IMR-90 (cell line): ENCODE measurements around the gene TSEN15. TPM values are rescaled to one million over a fixed set of nuclear protein-coding genes. Genes with fewer than 3 reads are reported as not detected.

Experiments
- ATAC-seq: fragments of 200-7000 bp; cut with Tn5 transposase; 2 replicates; pipeline ENCODE4 v1.9.1; 2020; ENCODE audit warnings: low read depth, mild to moderate bottlenecking, moderate library complexity
- BruUV-seq: library from RNA; stranded (reverse); fragments of 400-500 nt; replicated peaks from 2 replicates; lab custom pipeline; 2021; lab: Mats Ljungman, UMichigan
- CTCF ChIA-PET: fragments of 300-600 bp; formaldehyde crosslinking; extraction: SDS; loops from one replicate; lab custom pipeline; 2021; ENCODE audit warnings: antibody characterized with exemption; lab: Yijun Ruan, JAX
- POLR2A ChIA-PET: fragments of 300-600 bp; sonication (Branson Sonifier 250); formaldehyde crosslinking; loops from one replicate; lab custom pipeline; 2022; ENCODE audit warnings: antibody characterized with exemption; ENCODE audit not compliant: unreplicated experiment; lab: Charles Lee
- DNase-seq: peaks from one replicate; pipeline ENCODE4 v3.0.0; 2013
- H2AFZ ChIP-seq: replicated peaks from 2 replicates; pipeline ENCODE3; 2013; ENCODE audit warnings: low read length, mild to moderate bottlenecking; ENCODE audit not compliant: poor library complexity
- H2AK5ac ChIP-seq: 2 replicates; pipeline ENCODE4 v1.6.1; 2013; ENCODE audit warnings: low read depth, low read length, inconsistent platforms
- H2AK9ac ChIP-seq: replicated peaks from 2 replicates; pipeline ENCODE3; 2013; ENCODE audit warnings: mild to moderate bottlenecking, low read depth, low read length, moderate library complexity; ENCODE audit not compliant: poor library complexity
- H2BK120ac ChIP-seq: 2 replicates; pipeline ENCODE4 v1.6.1; 2013; ENCODE audit warnings: low read depth, low read length, inconsistent platforms
- H2BK15ac ChIP-seq: 3 replicates; pipeline ENCODE4 v1.6.1; 2013; ENCODE audit warnings: low read depth, low read length, inconsistent platforms
- H2BK20ac ChIP-seq: 2 replicates; pipeline ENCODE4 v1.6.1; 2013; ENCODE audit warnings: low read depth, mild to moderate bottlenecking, inconsistent platforms, low read length, moderate library complexity
- H2BK5ac ChIP-seq: 2 replicates; pipeline ENCODE4 v1.6.1; 2013; ENCODE audit warnings: mild to moderate bottlenecking, low read depth, low read length, inconsistent platforms; ENCODE audit not compliant: poor library complexity, severe bottlenecking
- H3K14ac ChIP-seq: replicated peaks from 2 replicates; pipeline ENCODE4 v1.6.1; 2013; ENCODE audit warnings: low read depth, low read length, inconsistent platforms
- H3K18ac ChIP-seq: 2 replicates; pipeline ENCODE4 v1.6.1; 2013; ENCODE audit warnings: low read depth, low read length, control low read depth
- H3K23ac ChIP-seq: 2 replicates; pipeline ENCODE4 v1.6.1; 2013; ENCODE audit warnings: low read depth, low read length, inconsistent platforms
- H3K27ac ChIP-seq: 2 replicates; pipeline ENCODE4 v1.5.1; 2013; ENCODE audit warnings: mild to moderate bottlenecking, control low read depth, low read length; ENCODE audit not compliant: insufficient read depth
- H3K27me3 ChIP-seq: 2 replicates; pipeline ENCODE4 v1.6.1; 2013; ENCODE audit warnings: low read length; ENCODE audit not compliant: control insufficient read depth, insufficient read depth
- H3K36me3 ChIP-seq: 2 replicates; pipeline ENCODE4 v1.6.1; 2013; ENCODE audit warnings: low read length, mixed read lengths; ENCODE audit not compliant: control insufficient read depth, insufficient read depth
- H3K4ac ChIP-seq: 2 replicates; pipeline ENCODE4 v1.6.1; 2013; ENCODE audit warnings: low read depth, low read length, inconsistent platforms
- H3K4me1 ChIP-seq: 2 replicates; pipeline ENCODE4 v1.6.1; 2013; ENCODE audit warnings: low read length, mixed read lengths; ENCODE audit not compliant: control insufficient read depth, insufficient read depth
- H3K4me2 ChIP-seq: 2 replicates; pipeline ENCODE4 v1.6.1; 2013; ENCODE audit warnings: low read depth, mild to moderate bottlenecking, control low read depth, low read length, moderate library complexity
- H3K4me3 ChIP-seq: 2 replicates; pipeline ENCODE4 v1.5.1; 2013; ENCODE audit warnings: low read depth, mild to moderate bottlenecking, control low read depth, low read length, moderate library complexity; ENCODE audit not compliant: insufficient read depth
- H3K56ac ChIP-seq: 2 replicates; pipeline ENCODE4 v1.6.1; 2013; ENCODE audit warnings: low read length, inconsistent platforms; ENCODE audit not compliant: insufficient read depth; ENCODE audit errors: extremely low read depth
- H3K79me1 ChIP-seq, 2 experiments: 2 replicates each; pipeline ENCODE4 v1.6.1; 2013; ENCODE audit warnings: low read length in 2 of 2, inconsistent platforms in 1 of 2, low read depth in 1 of 2
- H3K9ac ChIP-seq: 2 replicates; pipeline ENCODE4 v1.6.1; 2013; ENCODE audit warnings: low read depth, low read length, control low read depth
- H3K9me1 ChIP-seq: 2 replicates; pipeline ENCODE4 v1.6.1; 2013; ENCODE audit warnings: low read length, inconsistent platforms; ENCODE audit not compliant: insufficient read depth
- H3K9me3 ChIP-seq: 2 replicates; pipeline ENCODE4 v1.6.1; 2013; ENCODE audit warnings: low read length; ENCODE audit not compliant: control insufficient read depth, insufficient read depth
- H4K20me1 ChIP-seq: 2 replicates; pipeline ENCODE4 v1.6.1; 2013; ENCODE audit warnings: low read length, inconsistent platforms; ENCODE audit not compliant: insufficient read depth
- H4K5ac ChIP-seq: 2 replicates; pipeline ENCODE4 v1.6.1; 2013; ENCODE audit warnings: mild to moderate bottlenecking, low read depth, low read length, control low read depth
- H4K8ac ChIP-seq, 2 experiments: 2 replicates each; pipeline ENCODE4 v1.6.1; 2013; ENCODE audit warnings: low read depth in 2 of 2, low read length in 2 of 2, control low read depth in 1 of 2, inconsistent platforms in 1 of 2
- H4K91ac ChIP-seq: 2 replicates; pipeline ENCODE4 v1.6.1; 2013; ENCODE audit warnings: low read depth, low read length, inconsistent platforms; ENCODE audit not compliant: insufficient read depth
- CEBPB ChIP-seq: IDR thresholded peaks from 2 replicates; pipeline ENCODE4 v1.6.1; 2012; ENCODE audit warnings: low read depth, low read length, improper control_type of control experiment
- ELK1 ChIP-seq: fragments of 150-350 bp; IDR thresholded peaks from 2 replicates; pipeline ENCODE4 v1.6.1; 2016; ENCODE audit warnings: low read depth, mild to moderate bottlenecking, low read length, moderate library complexity, borderline replicate concordance
- FOS ChIP-seq: fragments of 150-350 bp; IDR thresholded peaks from 2 replicates; pipeline ENCODE4 v1.6.1; 2016; ENCODE audit warnings: low read depth, low read length
- MAFK ChIP-seq: IDR thresholded peaks from 2 replicates; pipeline ENCODE4 v1.6.1; 2012; ENCODE audit warnings: low read depth, low read length, improper control_type of control experiment
- MAZ ChIP-seq: IDR thresholded peaks from 2 replicates; pipeline ENCODE4 v1.6.1; 2012; ENCODE audit warnings: low read depth, mild to moderate bottlenecking, low read length, improper control_type of control experiment, moderate library complexity, borderline replicate concordance
- POLR2A ChIP-seq: IDR thresholded peaks from 2 replicates; pipeline ENCODE4 v1.6.1; 2012; ENCODE audit warnings: mild to moderate bottlenecking, low read depth, low read length
- RAD21 ChIP-seq: IDR thresholded peaks from 2 replicates; pipeline ENCODE4 v1.6.1; 2012; ENCODE audit warnings: low read length, improper control_type of control experiment
- RCOR1 ChIP-seq: IDR thresholded peaks from 2 replicates; pipeline ENCODE4 v1.6.1; 2012; ENCODE audit warnings: mild to moderate bottlenecking, low read length, improper control_type of control experiment; ENCODE audit not compliant: insufficient replicate concordance
- RFX5 ChIP-seq: IDR thresholded peaks from 2 replicates; pipeline ENCODE4 v1.8.0; 2012; ENCODE audit warnings: low read depth, mild to moderate bottlenecking, low read length, moderate library complexity
- SMC3 ChIP-seq: fragments of 150-350 bp; IDR thresholded peaks from 2 replicates; pipeline ENCODE4 v1.6.1; 2016; ENCODE audit warnings: low read depth, mild to moderate bottlenecking, antibody characterized with exemption, low read length, moderate library complexity
- dilution Hi-C: fragments of 300-500 bp; cut with HindIII; formaldehyde crosslinking; loops from one replicate; pipeline ENCODE4 v1.14.3; 2018; ENCODE audit warnings: low sequenced_read_pairs; ENCODE audit not compliant: unreplicated experiment
- in situ Hi-C: fragments of 300-500 bp; cut with MboI; formaldehyde crosslinking; loops from 3 replicates; pipeline ENCODE4 v1.14.3; 2019; ENCODE audit warnings: low sequenced_read_pairs, inconsistent platforms, mixed read lengths
- intact Hi-C: fragments of 100-400 bp; cut with micrococcal nuclease; formaldehyde crosslinking; loops from 2 replicates; pipeline ENCODE4 v1.10.0; 2022
- polyA plus RNA-seq, 3 experiments: library from polyadenylated mRNA; depleted of rRNA; stranded (reverse); fragments of >200 nt; gene quantifications; 2 replicates each; pipeline ENCODE4 v1.2.3, GENCODE V29; 2012; ENCODE audit warnings: low replicate concordance in 1 of 3
- total RNA-seq: library from RNA; depleted of rRNA; stranded (reverse); fragments of >200 nt; gene quantifications from 2 replicates; pipeline ENCODE4 v1.2.3, GENCODE V29; 2012

The TSEN15 gene
- total and polyA plus RNA-seq, 2 of the 4 experiments (the other 2 are of a cell fraction) = 32.4 to 45.0 TPM

- Histone ChIP-seq H2AK5ac (no peak overlapping the region), H3K14ac (no peak overlapping the region), H3K9me1 (peaks cover 4% of the 10 kb centered on the region; the same call in 1 of the 2 replicates), H3K56ac (no peak overlapping the region), H2BK15ac (no peak overlapping the region), H3K79me1 (peaks cover 0 to 8% of the 10 kb centered on the region in 2 experiments; a peak in 1 of 4 replicates), H3K18ac (no peak overlapping the region), H3K27me3 (no peaks in the 10 kb centered on the region), H4K8ac (no peak overlapping the region), H3K4me2 (peak overlapping the region; percentile 33; the same call in 1 of the 2 replicates), H4K91ac (no peak overlapping the region), H4K20me1 (no peaks in the 10 kb centered on the region), H3K4me1 (peaks cover 12% of the 10 kb centered on the region), H4K5ac (no peak overlapping the region), H3K23ac (0 out of 2 replicates have a peak overlapping the region, but pooled peaks have one; percentile 48), H2AFZ (no peak overlapping the region), H2BK20ac (no peak overlapping the region), H3K4ac (no peak overlapping the region), H2BK120ac (no peak overlapping the region), H3K4me3 (no peak overlapping the region), H3K9ac (no peak overlapping the region), H2AK9ac (no peak overlapping the region), H3K36me3 (no peaks in the 10 kb centered on the region), H3K9me3 (no peaks in the 10 kb centered on the region), H2BK5ac (no peak overlapping the region), H3K27ac (no peak overlapping the region)
- in situ Hi-C loops (no loop called here), intact Hi-C loops (no loop called here), dilution Hi-C loops (no loop called here)
- ATAC-seq (no peak), DNase-seq (no peak)
- TF ChIP-seq ELK1 = no peak
- no peak for TF ChIP-seq SMC3
- no peak for TF ChIP-seq MAZ
- TF ChIP-seq CEBPB = no peak
- TF ChIP-seq RAD21 = no peak
- TF ChIP-seq RCOR1 = no peak
- no peak for TF ChIP-seq MAFK
- no peak for TF ChIP-seq POLR2A
- no peak for TF ChIP-seq RFX5
- no peak for TF ChIP-seq FOS
- POLR2A ChIA-PET = no interaction called here
- CTCF ChIA-PET = no interaction called here
- BruUV-seq = no TSS peak
These were observed 28.4 kb upstream of the TSEN15 start for GRCh38 chr1:184023171-184023570.
